Measurements from ENCODE around the gene AVL9. TPM values are rescaled to one million over a fixed set of nuclear protein-coding genes. Genes with fewer than 3 reads are reported as not detected.

The AVL9 gene
- total and polyA plus RNA-seq, 2 of the 13 experiments (the other 11 are each of a cell fraction or from before 2014, with no cell fraction given): 29.9 to 48.0 TPM

GRCh38 chr7:32559480-32559879 lies 64.2 kb downstream of the AVL9 start (continued):
- no peak for TF ChIP-seq E2F5 (CRISPR knock-in tag; conservative IDR thresholded peaks at IDR 0.05)

GRCh38 chr7:32560075-32560474 lies 64.8 kb downstream of the AVL9 start:
- Histone ChIP-seq H3K4me2 (ENCODE audit: low read depth, low read length) (no peak overlapping the region), H3K36me3 (replicated peaks in 1 of 2; ENCODE audit: control insufficient read depth in 1 of 2, insufficient read depth in 2 of 2, low read length in 2 of 2) (peaks cover 6 to 40% of the 10 kb centered on the region in 2 experiments), H3K27ac (ENCODE audit: extremely low read length, insufficient read depth, low read length) (no peak overlapping the region), H3K9me3 (ENCODE audit: low read length) (no peaks in the 10 kb centered on the region), H2AFZ (ENCODE audit: low read length) (no peak overlapping the region), H3K9ac (ENCODE audit: insufficient read depth, low read depth, low read length) (no peak overlapping the region), H3K27me3 (ENCODE audit: control insufficient read depth in 1 of 2, insufficient read depth in 2 of 2, low read length in 2 of 2) (no peaks in the 10 kb centered on the region), H4K20me1 (ENCODE audit: insufficient read depth, low read length) (no peaks in the 10 kb centered on the region), H3K4me1 (ENCODE audit: insufficient read depth, low read length) (no peaks in the 10 kb centered on the region), H3K4me3 (replicated peaks in 1 of 3; ENCODE audit: insufficient read depth in 1 of 3, low read depth in 2 of 3, low read length in 3 of 3) (no peak overlapping the region), H3K79me2 (ENCODE audit: insufficient read depth, low read length) (no peaks in the 10 kb centered on the region)
- ATAC-seq (no peak), FAIRE-seq (no peak), DNase-seq (ENCODE audit: low spot score) (no peak)
- TF ChIP-seq KLF13 (CRISPR knock-in tag; IDR thresholded peaks at IDR 0.05) (no peak), BRCA1 (CRISPR knock-in tag; IDR thresholded peaks at IDR 0.05) (no peak), ZNF652 (CRISPR knock-in tag; IDR thresholded peaks at IDR 0.05; ENCODE audit: borderline replicate concordance, low read depth) (no peak), HMG20B (CRISPR knock-in tag; conservative IDR thresholded peaks at IDR 0.05) (no peak), ZBTB3 (CRISPR knock-in tag; IDR thresholded peaks at IDR 0.05; ENCODE audit: borderline replicate concordance, low read depth) (no peak), ZMYM3 (CRISPR knock-in tag; IDR thresholded peaks at IDR 0.05) (no peak), IRF2 (CRISPR knock-in tag; IDR thresholded peaks at IDR 0.05) (no peak), GPBP1L1 (CRISPR knock-in tag; IDR thresholded peaks at IDR 0.05) (no peak), ZNF616 (CRISPR knock-in tag; IDR thresholded peaks at IDR 0.05; ENCODE audit: low read depth) (no peak), ZNF660 (CRISPR knock-in tag; IDR thresholded peaks at IDR 0.05; ENCODE audit: borderline replicate concordance, low read depth) (no peak), FOSL2 (CRISPR knock-in tag; IDR thresholded peaks at IDR 0.05) (no peak), SATB2 (CRISPR knock-in tag; IDR thresholded peaks at IDR 0.05) (no peak), ZNF709 (CRISPR knock-in tag; IDR thresholded peaks at IDR 0.05) (no peak)
- in situ Hi-C loops (cut with HindIII; ENCODE audit: extremely low pct_ligation_motif_present, low pct_unique_long_range_greater_than_20kb) (no loop called here), intact Hi-C loops (cut with micrococcal nuclease; ENCODE audit: unreplicated experiment) (no loop called here)
- WGBS (ENCODE audit: low lambda C conversion rate): 100% methylated on average over 2 of the region's 2 CpGs
- POLR2A ChIA-PET: no interaction called here
- no TSS peak for BruUV-seq (replicated peaks)
- CTCF ChIA-PET (ENCODE audit: low intra/inter-chr PET ratio, low total read pairs): no interaction called here

Measured in HepG2 (cell line).